MM.1S (cell line): ENCODE measurements around the gene COPS2.
A peak's percentile ranks its signal among the peaks of the same experiment; 100 is the strongest.

ENCODE experiments used
- DNase-seq: peaks from one replicate; pipeline ENCODE4 v3.0.0-alpha.2; 2015
- H2AFZ ChIP-seq: fragments of 300-600 bp; sonication (generic); 2 replicates; pipeline ENCODE4 v1.6.0; 2016; ENCODE audit warnings: antibody characterized with exemption, low read length
- H3F3A ChIP-seq: fragments of 300-600 bp; sonication (generic); 2 replicates; pipeline ENCODE4 v1.6.1; 2016; ENCODE audit warnings: mild to moderate bottlenecking, antibody characterized with exemption, low read length, moderate library complexity, mixed read lengths; ENCODE audit not compliant: insufficient read depth
- H3K27ac ChIP-seq: fragments of 300-600 bp; sonication (generic); 2 replicates; pipeline ENCODE4 v1.5.1; 2016; ENCODE audit warnings: mild to moderate bottlenecking, low read length
- H3K27me3 ChIP-seq: fragments of 300-600 bp; sonication (generic); replicated peaks from 2 replicates; pipeline ENCODE4 v1.6.0; 2016; ENCODE audit warnings: low read length; ENCODE audit not compliant: insufficient read depth
- H3K36me3 ChIP-seq: fragments of 300-600 bp; sonication (generic); replicated peaks from 2 replicates; pipeline ENCODE4 v1.6.1; 2016; ENCODE audit warnings: mild to moderate bottlenecking, low read length, mixed read lengths; ENCODE audit not compliant: insufficient read depth
- H3K4me1 ChIP-seq: fragments of 300-600 bp; sonication (generic); 2 replicates; pipeline ENCODE4 v1.6.1; 2016; ENCODE audit warnings: low read length, mixed read lengths
- H3K4me2 ChIP-seq: fragments of 300-600 bp; sonication (generic); 2 replicates; pipeline ENCODE4 v1.6.0; 2016; ENCODE audit warnings: low read depth, low read length
- H3K4me3 ChIP-seq: fragments of 300-600 bp; sonication (generic); 2 replicates; pipeline ENCODE4 v1.5.1; 2016; ENCODE audit warnings: low read length, mixed read lengths
- H3K79me2 ChIP-seq: fragments of 300-600 bp; sonication (generic); 2 replicates; pipeline ENCODE4 v1.6.1; 2016; ENCODE audit warnings: mixed run types, low read length, mixed read lengths
- H3K9ac ChIP-seq: fragments of 300-600 bp; sonication (generic); 2 replicates; pipeline ENCODE4 v1.6.1; 2016; ENCODE audit warnings: low read length, mixed read lengths
- H3K9me2 ChIP-seq: fragments of 300-600 bp; sonication (generic); replicated peaks from 2 replicates; pipeline ENCODE4 v1.6.1; 2016; ENCODE audit warnings: mild to moderate bottlenecking, low read length, mixed read lengths; ENCODE audit not compliant: insufficient read depth
- H3K9me3 ChIP-seq: fragments of 300-600 bp; sonication (generic); replicated peaks from 2 replicates; pipeline ENCODE4 v1.6.1; 2016; ENCODE audit warnings: mild to moderate bottlenecking, low read length, mixed read lengths; ENCODE audit not compliant: insufficient read depth
- H4K20me1 ChIP-seq: fragments of 300-600 bp; sonication (generic); 2 replicates; pipeline ENCODE4 v1.6.1; 2016; ENCODE audit warnings: mild to moderate bottlenecking, low read length, moderate library complexity, mixed read lengths; ENCODE audit not compliant: insufficient read depth
- EZH2 ChIP-seq: fragments of 300-600 bp; sonication (generic); optimal IDR thresholded peaks from 2 replicates; pipeline ENCODE3; 2017; ENCODE audit warnings: low read depth, mild to moderate bottlenecking, antibody characterized with exemption, low read length, mixed read lengths
- EZH2phosphoT487 ChIP-seq: fragments of 300-600 bp; sonication (generic); IDR thresholded peaks from 2 replicates; pipeline ENCODE4 v1.6.1; 2018; ENCODE audit warnings: antibody characterized with exemption, low read length
- TF ChIP-seq, protein P1 (sequence below): fragments of 300-600 bp; sonication (generic); IDR thresholded peaks from 2 replicates; pipeline ENCODE4 v1.5.1; 2016; ENCODE audit warnings: antibody characterized with exemption, low read length, mixed read lengths

COPS2 gene

GRCh38 chr15:49137861-49138260 lies 17.5 kb downstream of the COPS2 start:
- TF ChIP-seq EZH2phosphoT487 (no peak), EZH2 (no peak)
- TF ChIP-seq, protein P1, sequence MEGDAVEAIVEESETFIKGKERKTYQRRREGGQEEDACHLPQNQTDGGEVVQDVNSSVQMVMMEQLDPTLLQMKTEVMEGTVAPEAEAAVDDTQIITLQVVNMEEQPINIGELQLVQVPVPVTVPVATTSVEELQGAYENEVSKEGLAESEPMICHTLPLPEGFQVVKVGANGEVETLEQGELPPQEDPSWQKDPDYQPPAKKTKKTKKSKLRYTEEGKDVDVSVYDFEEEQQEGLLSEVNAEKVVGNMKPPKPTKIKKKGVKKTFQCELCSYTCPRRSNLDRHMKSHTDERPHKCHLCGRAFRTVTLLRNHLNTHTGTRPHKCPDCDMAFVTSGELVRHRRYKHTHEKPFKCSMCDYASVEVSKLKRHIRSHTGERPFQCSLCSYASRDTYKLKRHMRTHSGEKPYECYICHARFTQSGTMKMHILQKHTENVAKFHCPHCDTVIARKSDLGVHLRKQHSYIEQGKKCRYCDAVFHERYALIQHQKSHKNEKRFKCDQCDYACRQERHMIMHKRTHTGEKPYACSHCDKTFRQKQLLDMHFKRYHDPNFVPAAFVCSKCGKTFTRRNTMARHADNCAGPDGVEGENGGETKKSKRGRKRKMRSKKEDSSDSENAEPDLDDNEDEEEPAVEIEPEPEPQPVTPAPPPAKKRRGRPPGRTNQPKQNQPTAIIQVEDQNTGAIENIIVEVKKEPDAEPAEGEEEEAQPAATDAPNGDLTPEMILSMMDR: no peak
- Histone ChIP-seq H3K79me2 (peaks cover 59% of the 10 kb centered on the region), H3K27ac (no peak overlapping the region), H3F3A (no peaks in the 10 kb centered on the region), H3K9me3 (no peaks in the 10 kb centered on the region), H3K27me3 (no peaks in the 10 kb centered on the region), H3K4me3 (no peak overlapping the region), H3K9ac (no peak overlapping the region), H3K4me2 (no peak overlapping the region), H3K9me2 (no peaks in the 10 kb centered on the region), H3K36me3 (peaks cover 32% of the 10 kb centered on the region), H4K20me1 (no peaks in the 10 kb centered on the region), H2AFZ (no peak overlapping the region), H3K4me1 (peaks cover 16% of the 10 kb centered on the region)
- DNase-seq: no peak

- H3K4me1 ChIP-seq: peaks cover 16% of the 10 kb centered on the region
- H3K4me2 ChIP-seq: peak overlapping the region; percentile 50
Measured at GRCh38 chr15:49135911-49136310, 19.5 kb downstream of the COPS2 start.

DNA sequence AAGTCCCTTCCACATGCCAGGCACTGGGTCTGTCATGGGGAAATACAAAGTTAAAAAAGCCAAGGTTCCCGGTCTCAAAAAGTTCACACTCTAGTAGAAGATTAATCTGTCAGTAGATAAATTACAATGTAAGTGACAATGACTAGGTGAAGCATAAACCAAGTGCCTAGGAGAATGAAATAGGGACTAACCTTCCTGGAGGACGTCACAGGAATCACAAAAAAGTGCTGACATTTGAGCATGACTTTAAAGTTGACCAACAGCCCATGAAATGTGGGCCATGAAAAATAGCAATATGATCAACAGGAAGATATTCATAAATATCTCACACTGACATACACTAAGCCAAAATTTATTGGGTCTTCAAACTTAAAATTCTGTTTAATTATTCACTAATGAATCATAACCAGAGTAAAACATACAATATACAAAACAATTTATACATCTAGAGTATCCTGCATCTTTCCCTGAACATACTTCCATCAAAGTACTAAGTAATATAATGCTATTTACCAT lies 20.0 kb downstream of the COPS2 start:
- H3K4me2 ChIP-seq: peak overlapping the region; percentile 50
- H3K4me1 ChIP-seq: peaks cover 16% of the 10 kb centered on the region
- no peaks in the 10 kb centered on the region for H3F3A ChIP-seq
- H3K36me3 ChIP-seq: peaks cover 16% of the 10 kb centered on the region; the same call in 1 of the 2 replicates
- TF ChIP-seq, protein P1: no peak
- no peak for TF ChIP-seq EZH2phosphoT487
- TF ChIP-seq EZH2: no peak
- no peaks in the 10 kb centered on the region for H3K9me3 ChIP-seq
- DNase-seq: no peak
- no peak overlapping the region; the same call in 1 of the 2 replicates for H3K9ac ChIP-seq
- no peak overlapping the region; the same call in 1 of the 2 replicates for H3K4me3 ChIP-seq
- peak overlapping the region; percentile 17; the same call in 1 of the 2 replicates for H3K27ac ChIP-seq
- peaks cover 34% of the 10 kb centered on the region for H3K79me2 ChIP-seq
- H4K20me1 ChIP-seq: no peaks in the 10 kb centered on the region
- H3K27me3 ChIP-seq: no peaks in the 10 kb centered on the region
- H2AFZ ChIP-seq: no peak overlapping the region
- no peaks in the 10 kb centered on the region for H3K9me2 ChIP-seq

More at GRCh38 chr15:49135911-49136310, 19.5 kb downstream of the COPS2 start:
- H4K20me1 ChIP-seq: no peaks in the 10 kb centered on the region
- TF ChIP-seq EZH2 (no peak), EZH2phosphoT487 (no peak)
- TF ChIP-seq, protein P1: no peak
- H3K79me2 ChIP-seq: peaks cover 39% of the 10 kb centered on the region
- H3K36me3 ChIP-seq: peaks cover 20% of the 10 kb centered on the region; the same call in 1 of the 2 replicates
- no peaks in the 10 kb centered on the region for H3K27me3 ChIP-seq
- no peak overlapping the region for H3K4me3 ChIP-seq
- DNase-seq: no peak
- no peaks in the 10 kb centered on the region for H3K9me2 ChIP-seq
- H3K9me3 ChIP-seq: no peaks in the 10 kb centered on the region
- H3K27ac ChIP-seq: no peak overlapping the region
- no peak overlapping the region for H3K9ac ChIP-seq
- no peak overlapping the region for H2AFZ ChIP-seq
- no peaks in the 10 kb centered on the region for H3F3A ChIP-seq
